NB4 (cell line): ENCODE measurements around the gene PLCXD1.

Experiments
- DNase-seq: peaks from one replicate; pipeline ENCODE4 v3.0.0; 2010; ENCODE audit warnings: low read depth
- H3K4me3 ChIP-seq: one replicate; pipeline ENCODE4 v1.5.1; 2011; ENCODE audit warnings: mild to moderate bottlenecking, low read depth, low read length, moderate library complexity
- MYC ChIP-seq: IDR thresholded peaks from 2 replicates; pipeline ENCODE4 v1.6.1; 2011; ENCODE audit warnings: low read depth, low read length
- POLR2A ChIP-seq: IDR thresholded peaks from 2 replicates; pipeline ENCODE4 v1.6.1; 2011; ENCODE audit warnings: mild to moderate bottlenecking; ENCODE audit not compliant: insufficient read length; ENCODE audit errors: extremely low read depth
- TF ChIP-seq, protein P1 (sequence below): IDR thresholded peaks from 2 replicates; pipeline ENCODE4 v1.6.1; 2011; ENCODE audit warnings: low read depth, low read length
- TF ChIP-seq, protein P2 (sequence below): IDR thresholded peaks from one replicate; pipeline ENCODE4 v1.5.1; 2012; ENCODE audit warnings: low read depth, low read length

Gene PLCXD1

DNA sequence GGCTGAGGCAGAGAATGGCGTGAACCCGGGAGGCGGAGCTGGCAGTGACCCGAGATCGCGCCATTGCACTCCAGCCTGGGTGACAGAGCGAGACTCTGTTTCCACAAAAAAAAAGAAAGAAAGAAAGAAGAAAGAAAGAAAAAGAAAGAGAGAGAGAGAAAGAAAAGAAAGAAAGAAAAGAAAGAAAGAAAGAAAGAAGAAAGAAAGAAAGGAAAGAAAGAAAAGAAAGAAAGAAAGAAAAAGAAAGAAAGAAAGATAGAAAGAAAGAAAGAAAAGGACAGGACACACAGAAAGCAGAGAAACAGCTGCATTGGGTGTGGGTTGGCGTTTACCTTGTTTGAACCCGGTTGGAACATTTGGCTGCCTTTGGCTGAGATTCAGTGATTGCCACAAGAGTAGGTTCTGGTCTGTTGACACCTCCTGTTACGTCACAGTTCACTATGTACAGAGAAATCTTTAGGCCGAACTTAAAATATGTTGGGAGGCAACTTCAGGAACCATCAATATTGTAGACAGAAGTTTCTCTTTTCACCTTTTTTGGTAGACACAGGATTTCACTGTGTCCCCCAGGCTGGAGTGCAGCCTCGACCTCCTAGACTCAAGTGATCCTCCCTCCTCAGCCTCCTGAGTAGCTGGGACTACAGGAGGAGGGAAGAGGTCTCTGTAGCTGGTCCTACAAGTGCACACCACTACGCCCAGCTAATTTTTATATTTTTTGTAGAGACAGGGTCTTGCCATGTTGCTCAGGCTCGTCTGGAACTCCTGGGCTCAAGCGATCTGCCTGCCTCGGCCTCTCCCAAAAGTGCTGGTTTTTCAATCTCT lies 16.3 kb upstream of the PLCXD1 start:
- TF ChIP-seq MYC (no peak), POLR2A (no peak)
- TF ChIP-seq, protein P1, sequence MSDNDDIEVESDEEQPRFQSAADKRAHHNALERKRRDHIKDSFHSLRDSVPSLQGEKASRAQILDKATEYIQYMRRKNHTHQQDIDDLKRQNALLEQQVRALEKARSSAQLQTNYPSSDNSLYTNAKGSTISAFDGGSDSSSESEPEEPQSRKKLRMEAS, result no peak
- TF ChIP-seq, protein P2, sequence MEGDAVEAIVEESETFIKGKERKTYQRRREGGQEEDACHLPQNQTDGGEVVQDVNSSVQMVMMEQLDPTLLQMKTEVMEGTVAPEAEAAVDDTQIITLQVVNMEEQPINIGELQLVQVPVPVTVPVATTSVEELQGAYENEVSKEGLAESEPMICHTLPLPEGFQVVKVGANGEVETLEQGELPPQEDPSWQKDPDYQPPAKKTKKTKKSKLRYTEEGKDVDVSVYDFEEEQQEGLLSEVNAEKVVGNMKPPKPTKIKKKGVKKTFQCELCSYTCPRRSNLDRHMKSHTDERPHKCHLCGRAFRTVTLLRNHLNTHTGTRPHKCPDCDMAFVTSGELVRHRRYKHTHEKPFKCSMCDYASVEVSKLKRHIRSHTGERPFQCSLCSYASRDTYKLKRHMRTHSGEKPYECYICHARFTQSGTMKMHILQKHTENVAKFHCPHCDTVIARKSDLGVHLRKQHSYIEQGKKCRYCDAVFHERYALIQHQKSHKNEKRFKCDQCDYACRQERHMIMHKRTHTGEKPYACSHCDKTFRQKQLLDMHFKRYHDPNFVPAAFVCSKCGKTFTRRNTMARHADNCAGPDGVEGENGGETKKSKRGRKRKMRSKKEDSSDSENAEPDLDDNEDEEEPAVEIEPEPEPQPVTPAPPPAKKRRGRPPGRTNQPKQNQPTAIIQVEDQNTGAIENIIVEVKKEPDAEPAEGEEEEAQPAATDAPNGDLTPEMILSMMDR, result no peak
- no peak overlapping the region for H3K4me3 ChIP-seq
- peak; percentile 47 for DNase-seq

DNA sequence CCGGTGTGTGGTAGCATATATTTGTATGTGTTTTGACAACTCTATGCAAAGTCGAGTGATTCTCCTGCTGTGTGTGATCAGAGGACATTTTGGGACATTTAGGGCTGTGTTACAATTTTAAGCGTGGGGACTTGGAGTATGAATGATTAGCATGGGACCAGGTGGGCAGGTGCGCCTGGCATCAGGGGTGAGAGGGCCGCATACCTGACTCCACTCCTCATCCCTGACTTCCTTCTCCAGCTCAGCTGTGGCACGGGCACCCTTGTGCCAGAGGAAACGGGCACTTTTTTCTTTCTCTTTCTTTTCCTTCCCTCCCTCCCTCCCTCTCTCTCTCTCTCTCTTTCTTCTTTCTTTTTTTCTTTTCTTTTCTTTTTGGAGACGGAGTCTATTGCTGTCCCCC lies 15.7 kb upstream of the PLCXD1 start:
- TF ChIP-seq, protein P2, result no peak
- TF ChIP-seq, protein P1, result no peak
- TF ChIP-seq POLR2A (no peak), MYC (no peak)
- DNase-seq, result no peak
- H3K4me3 ChIP-seq, result no peak overlapping the region

DNA sequence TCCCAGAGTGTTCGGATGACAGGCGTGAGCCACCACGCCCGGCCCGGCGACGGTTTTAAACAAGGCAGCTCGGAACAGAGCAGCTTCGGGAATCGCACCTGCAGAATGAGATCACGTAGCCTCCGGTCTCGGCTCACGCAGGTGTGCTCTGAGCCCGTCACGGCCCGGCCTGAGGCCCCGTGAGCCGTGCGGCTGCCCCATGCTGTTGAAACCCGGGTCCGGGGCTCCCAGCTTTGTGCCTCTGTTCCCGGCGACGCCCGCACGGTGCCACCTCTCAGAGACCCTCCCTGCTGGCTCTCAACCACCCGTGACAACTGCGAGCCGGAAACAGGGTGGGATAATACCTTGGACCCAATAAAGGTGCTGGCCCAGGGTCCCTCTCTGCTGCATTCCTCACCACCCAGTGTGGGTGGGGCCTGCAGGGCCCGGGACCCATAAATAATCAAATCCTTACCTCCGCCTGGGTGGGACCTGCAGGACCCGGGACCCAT lies 13.4 kb upstream of the PLCXD1 start:
- TF ChIP-seq POLR2A (no peak), MYC (no peak)
- TF ChIP-seq, protein P2, result no peak
- TF ChIP-seq, protein P1, result no peak
- DNase-seq, result no peak
- no peak overlapping the region for H3K4me3 ChIP-seq

DNA sequence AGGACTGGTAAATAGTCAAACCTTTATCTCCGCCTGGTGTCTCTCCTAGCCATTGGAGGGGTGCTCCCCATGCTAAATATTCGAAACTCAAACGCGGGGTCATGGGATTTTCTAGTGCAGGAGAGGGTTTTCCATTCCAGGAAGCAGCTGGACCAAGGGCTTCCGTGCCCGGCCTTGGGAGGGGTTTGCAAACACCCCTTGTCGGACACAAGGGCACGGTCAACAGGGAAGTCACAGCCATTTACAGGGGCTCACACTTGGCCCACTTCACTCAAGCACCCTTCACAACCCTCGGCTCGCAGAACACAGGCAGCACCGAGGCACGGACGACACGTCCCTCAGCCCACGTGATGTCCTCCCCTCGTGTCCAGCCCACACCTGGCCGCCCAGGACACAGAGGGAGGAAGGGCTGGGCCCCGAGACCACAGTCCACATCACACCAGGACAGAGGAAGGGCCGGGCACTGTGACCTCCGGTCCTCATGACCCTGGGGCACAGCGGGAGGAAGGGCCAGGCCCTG lies 10.3 kb upstream of the PLCXD1 start:
- DNase-seq, result no peak
- H3K4me3 ChIP-seq, result no peak overlapping the region
- TF ChIP-seq, protein P2, result no peak
- TF ChIP-seq, protein P1, result no peak
- no peak for TF ChIP-seq POLR2A
- TF ChIP-seq MYC, result no peak

DNA sequence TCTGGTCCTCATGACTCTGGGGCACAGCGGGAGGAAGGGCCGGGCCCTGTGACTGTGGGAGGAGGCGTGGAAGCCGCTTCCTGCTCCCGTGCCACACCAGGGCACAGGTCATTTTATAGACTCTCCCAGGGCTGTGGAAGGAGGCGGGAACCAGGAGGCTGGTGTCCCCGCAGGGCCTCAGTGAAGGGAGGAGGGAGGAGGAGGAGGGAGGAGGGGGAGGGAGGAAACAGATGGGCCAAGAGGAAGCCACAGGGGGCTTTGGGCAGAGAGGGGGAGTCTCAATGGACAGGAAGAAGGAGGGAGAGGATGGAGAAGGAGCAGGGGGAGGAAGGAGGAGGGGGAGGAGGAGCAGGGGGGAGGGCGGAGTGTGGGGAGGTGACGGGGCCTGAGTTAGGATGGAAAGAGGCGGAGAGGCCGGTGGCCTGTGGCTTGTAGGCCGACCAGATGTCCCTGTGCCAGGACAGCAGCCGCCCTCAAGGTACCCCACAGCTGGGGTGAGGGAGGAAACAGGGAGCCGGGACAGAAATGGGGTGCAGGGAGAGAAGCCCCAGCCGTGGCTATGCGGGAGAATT lies 6.2 kb upstream of the PLCXD1 start:
- DNase-seq, result peak; percentile 86
- H3K4me3 ChIP-seq, result peak overlapping the region; percentile 60
- TF ChIP-seq POLR2A (no peak), MYC (no peak)
- TF ChIP-seq, protein P1, result no peak
- TF ChIP-seq, protein P2, result no peak
